ENCODE data around the gene TSG101.

DNA sequence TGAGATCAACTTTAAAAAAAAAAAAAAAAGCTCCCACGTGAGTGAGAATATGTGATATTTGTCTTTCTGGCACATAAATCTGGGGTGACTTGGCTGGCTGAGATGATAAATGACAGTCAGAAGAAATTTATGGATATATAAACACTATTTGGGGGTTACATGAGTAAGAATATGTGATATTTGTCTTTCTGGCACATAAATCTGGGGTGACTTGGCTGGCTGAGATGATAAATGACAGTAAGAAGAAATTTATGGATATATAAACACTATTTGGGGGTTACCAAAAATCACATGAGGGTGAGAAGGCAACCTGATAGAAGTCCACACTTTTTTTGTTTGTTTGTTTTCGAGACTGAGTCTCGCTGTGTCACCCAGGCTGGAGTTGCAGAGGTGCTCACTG, 6.6 kb upstream of the TSG101 start:
- TF ChIP-seq POLR2A (IDR thresholded peaks at IDR 0.05; ENCODE audit: low read length) (no peak), GATA1 (IDR thresholded peaks at IDR 0.05; ENCODE audit: low read depth, low read length) (no peak)

All from erythroblast (primary cell).